GM12891 (cell line): ENCODE data around the gene CCDC66.

Experiments used
- DNase-seq: peaks from one replicate; pipeline ENCODE4 v3.0.0; 2011; ENCODE audit warnings: low spot score; ENCODE audit not compliant: insufficient read length
- FAIRE-seq: peaks from 2 replicates; lab custom pipeline; 2011; peaks lifted over from hg19 to GRCh38; lab: Jason Lieb, UNC
- PAX5 ChIP-seq: IDR thresholded peaks from 2 replicates; pipeline ENCODE4 v1.6.1; 2011; ENCODE audit warnings: low read length, moderate library complexity, mild to moderate bottlenecking; ENCODE audit not compliant: insufficient read depth, severe bottlenecking
- POLR2A ChIP-seq: IDR thresholded peaks from 2 replicates; pipeline ENCODE4 v1.6.1; 2011; ENCODE audit warnings: low read depth, low read length, control low read depth
- POLR2AphosphoS5 ChIP-seq: IDR thresholded peaks from 2 replicates; pipeline ENCODE4 v1.6.1; 2011; ENCODE audit warnings: low read depth, low read length, control low read depth
- POU2F2 ChIP-seq: IDR thresholded peaks from 2 replicates; pipeline ENCODE4 v1.6.1; 2011; ENCODE audit warnings: low read depth, mild to moderate bottlenecking, control low read depth, low read length, moderate library complexity
- SPI1 ChIP-seq: IDR thresholded peaks from 2 replicates; pipeline ENCODE4 v1.6.1; 2011; ENCODE audit warnings: low read depth, low read length, control low read depth
- TAF1 ChIP-seq: IDR thresholded peaks from 2 replicates; pipeline ENCODE4 v1.6.1; 2011; ENCODE audit warnings: low read depth, low read length, control low read depth

Gene CCDC66

DNA sequence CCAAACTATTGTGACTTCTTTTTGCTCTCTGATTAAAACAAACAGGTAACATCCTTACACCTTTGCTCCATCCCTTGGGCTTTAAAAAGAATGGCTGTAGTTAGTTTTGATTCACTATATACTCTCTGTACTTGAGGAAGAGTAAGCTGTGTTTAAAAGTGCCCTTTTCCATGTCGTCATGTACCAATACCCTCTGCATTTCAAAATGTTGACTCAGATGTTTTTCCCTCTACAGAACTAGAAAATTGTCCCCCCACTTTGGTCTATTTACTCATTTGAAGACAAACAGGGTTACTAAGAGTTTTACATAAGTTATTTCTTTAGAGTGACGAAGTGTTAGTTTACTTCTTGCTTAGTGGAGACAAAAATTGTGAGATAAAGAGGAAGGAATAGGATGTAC is 63.4 kb downstream of the CCDC66 start:
- FAIRE-seq = no peak
- DNase-seq = no peak

DNA sequence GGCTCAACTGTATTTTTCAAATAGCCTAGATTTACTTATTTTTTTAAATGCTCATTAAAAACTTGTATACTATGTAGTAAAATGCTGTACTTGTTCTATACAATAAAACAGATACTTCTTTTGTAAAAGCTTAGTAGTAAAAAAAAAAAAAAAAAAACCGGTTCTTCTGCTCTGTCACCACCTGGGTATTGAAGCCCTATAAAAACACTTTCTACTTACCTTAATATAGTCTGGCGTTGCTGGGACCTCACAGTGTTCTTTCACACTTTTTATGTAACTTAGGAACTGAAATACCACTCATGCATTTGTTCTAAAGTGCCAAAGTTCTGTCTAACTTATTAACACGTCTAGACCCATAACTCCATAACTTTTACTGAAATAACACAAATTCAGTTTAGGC is 64.7 kb downstream of the CCDC66 start:
- no peak for FAIRE-seq
- DNase-seq = no peak
- TF ChIP-seq POU2F2 (no peak), TAF1 (no peak), POLR2A (no peak), SPI1 (no peak), PAX5 (no peak), POLR2AphosphoS5 (no peak)

More for the DNA sequence above, 63.4 kb downstream of the CCDC66 start:
- TF ChIP-seq PAX5 (no peak), POLR2A (no peak), POLR2AphosphoS5 (no peak), POU2F2 (no peak), SPI1 (no peak), TAF1 (no peak)

DNA sequence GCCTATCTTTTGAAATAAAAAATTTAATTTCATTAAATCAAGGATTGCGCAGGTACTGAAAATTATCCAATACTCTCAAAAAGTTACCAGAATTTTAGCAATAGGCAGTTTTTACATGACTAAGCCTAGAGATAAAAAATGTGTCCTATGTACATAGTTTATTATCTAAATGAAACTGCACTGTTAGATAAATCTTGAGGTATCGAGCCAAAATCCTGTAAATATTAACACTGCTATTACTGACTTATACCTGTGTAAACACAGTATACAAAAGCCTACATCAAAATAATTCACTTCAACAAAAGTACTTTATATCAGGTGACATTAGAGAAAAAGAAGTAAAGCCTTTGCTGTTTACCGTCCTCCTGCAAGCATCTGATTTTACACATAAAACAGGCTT is 65.4 kb downstream of the CCDC66 start:
- FAIRE-seq (no peak), DNase-seq (no peak)
- no peak for TF ChIP-seq POU2F2
- TF ChIP-seq POLR2AphosphoS5 = no peak
- TF ChIP-seq POLR2A = no peak
- no peak for TF ChIP-seq SPI1
- TF ChIP-seq PAX5 = no peak
- no peak for TF ChIP-seq TAF1

DNA sequence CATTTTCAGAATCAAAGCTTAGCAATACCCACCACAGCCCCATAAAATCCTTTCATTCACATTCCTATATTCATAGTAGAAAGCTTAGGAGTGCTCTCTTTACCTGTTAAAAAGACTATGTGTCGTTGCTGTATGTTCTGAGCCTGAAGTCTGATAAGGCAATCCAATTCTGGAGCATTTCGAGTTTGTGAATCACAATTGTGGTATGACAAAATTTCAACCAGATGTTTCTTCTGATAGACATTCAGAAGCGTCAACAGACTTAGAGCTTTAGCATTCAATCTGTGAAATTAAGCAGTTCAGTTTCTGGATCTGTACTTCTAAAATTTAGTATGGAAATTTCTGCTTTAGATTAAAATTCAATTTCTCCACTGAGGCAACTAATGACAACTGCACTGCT is 67.8 kb downstream of the CCDC66 start:
- FAIRE-seq (no peak), DNase-seq (no peak)
- TF ChIP-seq POLR2A = no peak
- no peak for TF ChIP-seq POU2F2
- no peak for TF ChIP-seq TAF1
- no peak for TF ChIP-seq POLR2AphosphoS5
- no peak for TF ChIP-seq SPI1
- TF ChIP-seq PAX5 = no peak

DNA sequence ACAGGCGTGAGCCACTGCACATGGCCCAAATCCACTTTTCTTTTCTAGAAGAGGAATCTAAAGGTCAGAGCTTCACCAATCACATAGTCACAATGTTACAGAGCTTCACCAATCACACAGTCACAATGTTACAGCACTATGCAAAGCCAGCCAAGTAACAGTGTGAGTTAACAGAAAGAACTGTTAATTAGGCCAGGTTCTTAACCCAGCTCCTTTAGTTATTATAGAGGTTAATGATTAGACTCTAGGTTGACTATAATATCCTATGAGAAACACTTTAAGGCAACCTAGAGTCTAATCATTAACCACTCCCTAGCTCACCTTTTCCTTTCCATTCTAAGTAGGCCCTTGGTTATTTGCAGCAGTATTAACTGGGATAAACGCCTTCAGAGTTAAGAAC is 72.1 kb downstream of the CCDC66 start:
- no peak for TF ChIP-seq PAX5
- no peak for TF ChIP-seq TAF1
- no peak for TF ChIP-seq POU2F2
- no peak for TF ChIP-seq SPI1
- TF ChIP-seq POLR2AphosphoS5 = no peak
- TF ChIP-seq POLR2A = no peak
- DNase-seq (no peak), FAIRE-seq (no peak)

DNA sequence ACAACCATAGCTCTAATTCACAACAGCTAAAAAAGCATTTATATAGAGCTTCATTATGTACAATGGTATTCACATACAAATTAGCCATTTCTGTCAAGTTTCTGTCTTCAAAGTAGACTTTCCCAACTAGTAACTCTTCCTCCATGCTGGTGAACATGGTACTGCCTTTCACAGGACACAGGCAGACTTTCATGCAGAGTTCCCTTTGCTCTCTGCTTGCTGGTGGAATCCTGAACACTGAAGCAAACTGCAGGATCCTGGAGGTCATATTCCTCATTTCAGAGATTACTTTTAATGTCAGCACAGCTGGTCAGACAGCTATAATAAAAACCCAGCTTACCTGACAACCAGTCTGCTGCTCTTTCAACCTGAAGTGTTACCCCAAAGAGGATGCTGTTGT is 72.5 kb downstream of the CCDC66 start:
- TF ChIP-seq POLR2AphosphoS5 (no peak), POLR2A (no peak), SPI1 (no peak), PAX5 (no peak), TAF1 (no peak), POU2F2 (no peak)
- DNase-seq = no peak
- FAIRE-seq = no peak

DNA sequence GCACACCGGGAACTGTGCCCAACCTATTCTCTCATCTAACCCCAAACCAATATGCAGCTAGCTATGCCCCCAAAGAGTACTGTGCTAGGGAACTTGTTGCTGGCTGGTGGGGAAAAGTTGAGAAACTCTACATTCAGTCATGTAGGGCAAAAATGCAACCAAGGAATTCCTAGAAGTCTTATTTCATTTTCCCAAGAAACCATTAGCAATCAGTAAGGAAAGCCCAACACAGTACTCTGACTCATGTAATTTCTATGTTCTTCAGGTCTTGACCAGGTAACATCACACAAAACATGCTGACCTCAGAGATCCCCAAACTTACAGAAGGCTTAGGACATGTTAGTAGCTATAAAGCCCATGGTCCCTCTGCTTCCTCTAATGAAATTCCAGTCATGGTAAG is 74.0 kb downstream of the CCDC66 start:
- FAIRE-seq (no peak), DNase-seq (no peak)
- TF ChIP-seq TAF1 (no peak), POLR2AphosphoS5 (no peak), POU2F2 (no peak), PAX5 (no peak), SPI1 (no peak), POLR2A (no peak)

DNA sequence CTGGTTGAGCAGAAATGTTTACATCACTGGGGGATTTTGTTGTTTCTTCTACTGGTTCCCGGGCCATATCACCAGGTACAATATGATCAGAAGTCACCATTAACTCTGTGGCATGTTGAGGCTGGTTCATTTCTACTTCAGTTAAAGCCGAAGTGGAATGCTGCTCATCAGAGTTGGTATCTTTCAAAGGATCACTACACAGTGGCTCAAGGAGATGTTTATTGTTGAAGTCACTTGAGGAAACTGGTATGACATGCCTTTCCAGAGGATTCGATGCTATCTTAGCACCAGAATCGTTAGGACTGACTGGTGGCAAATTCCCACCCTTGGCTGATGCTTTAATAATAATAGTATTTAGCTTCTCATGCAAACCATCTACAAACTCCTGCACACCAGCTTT is 76.2 kb downstream of the CCDC66 start:
- no peak for FAIRE-seq
- no peak for DNase-seq
- TF ChIP-seq PAX5 (no peak), TAF1 (no peak), POLR2A (no peak), POLR2AphosphoS5 (no peak), SPI1 (no peak), POU2F2 (no peak)

DNA sequence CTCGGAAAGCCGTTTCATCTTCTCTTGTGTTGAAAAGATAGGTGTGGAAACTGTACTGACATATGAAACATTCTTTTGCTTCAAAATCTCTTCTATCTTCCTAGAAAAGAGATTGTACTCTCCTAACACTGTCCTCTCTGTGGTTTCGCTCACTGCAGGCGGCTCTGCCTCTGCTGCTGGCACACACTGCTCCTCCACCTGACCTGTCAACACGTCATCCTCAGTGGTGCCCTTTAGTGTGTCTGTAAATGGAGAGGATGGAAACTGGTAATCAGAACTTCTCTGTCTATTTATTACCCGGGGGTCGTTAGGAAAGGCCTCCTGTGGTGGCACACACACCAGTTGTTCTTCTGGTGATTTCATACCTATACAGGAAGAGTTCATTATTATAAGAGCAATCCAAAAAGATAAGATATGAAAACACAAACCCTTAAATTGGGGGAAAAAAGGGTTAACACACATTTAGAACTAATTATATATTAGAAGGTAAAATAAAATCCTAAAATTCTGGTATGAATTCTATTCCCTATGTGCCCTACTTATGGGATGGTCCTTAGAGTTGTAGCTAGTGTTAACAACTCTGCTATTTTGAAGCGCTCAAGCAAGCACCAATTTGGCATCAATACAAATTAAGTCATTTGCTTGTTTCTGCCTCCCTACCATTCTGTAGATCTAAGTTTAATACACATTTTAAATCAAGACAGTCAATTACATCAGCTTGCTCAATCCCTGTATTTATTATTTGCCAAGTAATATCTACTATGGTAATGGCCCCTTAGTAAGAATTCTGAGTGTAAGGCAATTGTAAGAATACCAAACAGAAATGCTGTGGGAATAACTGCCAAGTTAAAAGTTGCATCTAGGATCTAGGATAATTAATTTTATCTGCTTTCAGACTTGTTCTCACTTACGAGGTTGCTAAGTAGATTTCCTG is 76.9 kb downstream of the CCDC66 start:
- DNase-seq (no peak), FAIRE-seq (no peak)
- TF ChIP-seq PAX5 (no peak), SPI1 (no peak), POU2F2 (no peak), POLR2A (no peak), POLR2AphosphoS5 (no peak), TAF1 (no peak)

DNA sequence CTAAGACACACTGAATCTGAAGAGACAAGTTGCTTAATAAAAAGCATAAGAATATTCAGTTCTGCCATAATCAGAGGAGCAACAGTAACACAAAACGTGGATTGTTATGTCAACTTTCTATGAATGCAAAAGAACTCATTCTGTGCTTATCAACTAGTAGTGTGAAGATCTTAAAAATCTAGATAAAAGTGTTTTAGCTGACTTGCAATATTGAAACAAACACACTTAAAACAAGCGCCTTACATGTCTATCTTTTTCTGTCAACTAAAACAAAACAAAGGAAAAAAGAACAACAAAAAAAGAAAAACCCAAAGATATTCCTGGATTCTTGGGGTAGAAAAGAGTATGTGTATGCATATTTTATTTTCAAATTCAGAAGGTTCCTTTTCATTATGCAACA is 88.4 kb downstream of the CCDC66 start:
- FAIRE-seq (no peak), DNase-seq (no peak)
- no peak for TF ChIP-seq TAF1
- no peak for TF ChIP-seq POU2F2
- TF ChIP-seq PAX5 = no peak
- no peak for TF ChIP-seq SPI1
- no peak for TF ChIP-seq POLR2A
- TF ChIP-seq POLR2AphosphoS5 = no peak
